ENCODE measurements around the gene HAPLN1. TPM values are rescaled to one million over a fixed set of nuclear protein-coding genes. Genes with fewer than 3 reads are reported as not detected.

The HAPLN1 gene
- total RNA-seq, 1 donor from 2014 or later: 5.7 TPM

DNA sequence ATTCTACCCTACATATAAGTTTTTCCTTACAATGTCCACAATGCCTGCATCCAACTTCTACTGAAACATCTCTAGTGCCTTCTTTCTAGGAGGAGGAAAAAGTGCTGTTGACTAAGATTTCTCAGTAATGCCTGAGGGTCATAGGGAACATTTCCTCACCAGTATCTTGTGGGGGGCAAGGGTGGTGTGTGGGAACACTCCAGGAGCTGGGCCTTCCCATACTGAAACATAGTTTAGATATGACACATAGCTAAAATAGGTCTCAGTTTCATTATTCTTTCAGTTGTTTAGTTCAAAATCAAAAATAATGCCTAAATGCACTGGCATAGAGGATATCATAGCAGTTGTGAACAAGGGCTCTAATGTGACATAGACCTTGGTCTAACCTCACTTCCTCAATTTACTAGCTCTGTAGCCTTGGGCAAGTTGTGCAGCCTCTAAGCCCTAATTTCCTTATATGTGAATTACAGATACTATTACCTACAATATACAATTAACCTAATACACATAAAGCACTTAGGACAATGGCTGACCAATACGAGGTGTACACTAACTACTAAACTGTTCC is 66.1 kb downstream of the HAPLN1 start:
- H3K27ac ChIP-seq: no peak overlapping the region
- H2AFZ ChIP-seq (replicated peaks): no peak overlapping the region
- H3K9me3 Mint-ChIP-seq: no peaks in the 10 kb centered on the region
- H3K4me1 ChIP-seq: no peaks in the 10 kb centered on the region
- no peaks in the 10 kb centered on the region for H3K36me3 ChIP-seq
- H3K4me3 Mint-ChIP-seq: no peak overlapping the region
- no peak for DNase-seq (ENCODE audit: low spot score)
- no peaks in the 10 kb centered on the region for H4K20me1 ChIP-seq (ENCODE audit: low read depth)
- H3K27me3 Mint-ChIP-seq (ENCODE audit: insufficient read depth, low read depth): no peaks in the 10 kb centered on the region
- TF ChIP-seq, protein P1, sequence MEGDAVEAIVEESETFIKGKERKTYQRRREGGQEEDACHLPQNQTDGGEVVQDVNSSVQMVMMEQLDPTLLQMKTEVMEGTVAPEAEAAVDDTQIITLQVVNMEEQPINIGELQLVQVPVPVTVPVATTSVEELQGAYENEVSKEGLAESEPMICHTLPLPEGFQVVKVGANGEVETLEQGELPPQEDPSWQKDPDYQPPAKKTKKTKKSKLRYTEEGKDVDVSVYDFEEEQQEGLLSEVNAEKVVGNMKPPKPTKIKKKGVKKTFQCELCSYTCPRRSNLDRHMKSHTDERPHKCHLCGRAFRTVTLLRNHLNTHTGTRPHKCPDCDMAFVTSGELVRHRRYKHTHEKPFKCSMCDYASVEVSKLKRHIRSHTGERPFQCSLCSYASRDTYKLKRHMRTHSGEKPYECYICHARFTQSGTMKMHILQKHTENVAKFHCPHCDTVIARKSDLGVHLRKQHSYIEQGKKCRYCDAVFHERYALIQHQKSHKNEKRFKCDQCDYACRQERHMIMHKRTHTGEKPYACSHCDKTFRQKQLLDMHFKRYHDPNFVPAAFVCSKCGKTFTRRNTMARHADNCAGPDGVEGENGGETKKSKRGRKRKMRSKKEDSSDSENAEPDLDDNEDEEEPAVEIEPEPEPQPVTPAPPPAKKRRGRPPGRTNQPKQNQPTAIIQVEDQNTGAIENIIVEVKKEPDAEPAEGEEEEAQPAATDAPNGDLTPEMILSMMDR (IDR thresholded peaks at IDR 0.05): no peak
- no peak for TF ChIP-seq EZH2 (IDR thresholded peaks at IDR 0.05)
- TF ChIP-seq EZH2phosphoT487 (IDR thresholded peaks at IDR 0.05): no peak
- no peaks in the 10 kb centered on the region for H3K27me3 ChIP-seq
- H3K36me3 Mint-ChIP-seq: no peaks in the 10 kb centered on the region
- no peaks in the 10 kb centered on the region for H3F3A ChIP-seq (ENCODE audit: low read depth)
- H3K4me3 ChIP-seq: no peak overlapping the region
- H3K4me2 ChIP-seq: no peak overlapping the region
- H3K9me3 ChIP-seq (ENCODE audit: low read depth): no peaks in the 10 kb centered on the region
- H3K79me2 ChIP-seq (ENCODE audit: low read depth): no peaks in the 10 kb centered on the region
- H3K27ac Mint-ChIP-seq: no peak overlapping the region
- H3K9ac ChIP-seq: no peak overlapping the region
- H3K4me1 Mint-ChIP-seq: peaks cover 5% of the 10 kb centered on the region

DNA sequence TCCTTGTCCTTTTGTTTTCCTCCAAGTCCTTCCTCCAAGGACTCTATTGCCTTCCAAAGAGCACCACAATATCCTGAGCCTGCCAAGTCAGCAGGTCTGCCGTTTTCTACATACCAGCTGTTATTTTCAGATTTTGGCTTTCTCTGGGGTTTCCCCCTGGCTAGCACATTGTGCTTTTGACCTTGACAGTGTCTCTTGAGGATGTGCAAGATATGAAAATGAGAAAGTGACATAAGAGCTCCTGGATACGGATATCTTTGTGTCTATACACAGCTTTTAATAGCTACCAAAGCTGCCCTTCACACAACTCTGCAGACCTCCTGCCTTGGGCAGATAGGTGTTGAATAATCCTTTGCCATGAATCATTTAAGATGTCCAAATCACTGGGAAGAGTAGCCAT is 67.0 kb downstream of the HAPLN1 start:
- DNase-seq (ENCODE audit: low spot score): no peak
- TF ChIP-seq EZH2 (IDR thresholded peaks at IDR 0.05): no peak
- TF ChIP-seq, protein P1 (IDR thresholded peaks at IDR 0.05): no peak
- TF ChIP-seq EZH2phosphoT487 (IDR thresholded peaks at IDR 0.05): no peak
- Mint-ChIP-seq H3K4me3 (no peak overlapping the region), H3K27me3 (ENCODE audit: insufficient read depth, low read depth) (no peaks in the 10 kb centered on the region), H3K9me3 (no peaks in the 10 kb centered on the region), H3K36me3 (no peaks in the 10 kb centered on the region), H3K4me1 (peaks cover 5% of the 10 kb centered on the region), H3K27ac (no peak overlapping the region)
- no peak overlapping the region for H2AFZ ChIP-seq (replicated peaks)
- no peaks in the 10 kb centered on the region for H3K79me2 ChIP-seq (ENCODE audit: low read depth)
- no peak overlapping the region for H3K4me2 ChIP-seq
- H3K36me3 ChIP-seq: no peaks in the 10 kb centered on the region
- H3F3A ChIP-seq (ENCODE audit: low read depth): no peaks in the 10 kb centered on the region
- H3K9me3 ChIP-seq (ENCODE audit: low read depth): no peaks in the 10 kb centered on the region
- no peak overlapping the region for H3K27ac ChIP-seq
- no peaks in the 10 kb centered on the region for H3K4me1 ChIP-seq
- H3K4me3 ChIP-seq: no peak overlapping the region
- H3K9ac ChIP-seq: no peak overlapping the region
- H3K27me3 ChIP-seq: no peaks in the 10 kb centered on the region
- H4K20me1 ChIP-seq (ENCODE audit: low read depth): no peaks in the 10 kb centered on the region

DNA sequence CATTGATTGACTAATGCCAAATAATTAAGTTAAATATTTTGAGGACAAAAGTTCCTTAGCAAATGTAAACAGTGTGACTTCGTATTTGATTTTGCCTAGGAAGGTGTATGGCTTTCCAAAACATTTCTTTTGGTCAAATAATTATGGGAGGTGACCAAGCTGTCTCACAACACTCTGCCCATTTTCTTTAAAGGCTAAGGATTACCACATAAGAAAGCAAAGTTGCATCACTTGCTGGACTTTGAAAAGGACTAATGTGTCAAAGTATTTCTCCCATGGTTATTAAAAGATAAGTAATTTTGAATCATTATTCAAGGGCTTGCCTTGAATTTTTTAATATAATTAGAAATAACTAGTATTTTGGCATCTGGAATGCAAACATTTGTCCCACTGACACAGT is 74.7 kb downstream of the HAPLN1 start:
- Histone ChIP-seq H3K9ac (no peak overlapping the region), H3K9me3 (ENCODE audit: low read depth) (no peaks in the 10 kb centered on the region), H3K4me2 (no peak overlapping the region), H3K27ac (no peak overlapping the region), H3K4me1 (no peaks in the 10 kb centered on the region), H4K20me1 (ENCODE audit: low read depth) (no peaks in the 10 kb centered on the region), H3K36me3 (no peaks in the 10 kb centered on the region), H3K27me3 (no peaks in the 10 kb centered on the region), H3F3A (ENCODE audit: low read depth) (no peaks in the 10 kb centered on the region), H3K4me3 (no peak overlapping the region), H2AFZ (replicated peaks) (no peak overlapping the region), H3K79me2 (ENCODE audit: low read depth) (no peaks in the 10 kb centered on the region)
- no peaks in the 10 kb centered on the region for H3K9me3 Mint-ChIP-seq
- no peaks in the 10 kb centered on the region for H3K36me3 Mint-ChIP-seq
- H3K27me3 Mint-ChIP-seq (ENCODE audit: insufficient read depth, low read depth): no peaks in the 10 kb centered on the region
- H3K4me1 Mint-ChIP-seq: peaks cover 11% of the 10 kb centered on the region
- DNase-seq (ENCODE audit: low spot score): no peak
- no peak overlapping the region for H3K27ac Mint-ChIP-seq
- TF ChIP-seq EZH2phosphoT487 (IDR thresholded peaks at IDR 0.05): no peak
- no peak overlapping the region for H3K4me3 Mint-ChIP-seq

DNA sequence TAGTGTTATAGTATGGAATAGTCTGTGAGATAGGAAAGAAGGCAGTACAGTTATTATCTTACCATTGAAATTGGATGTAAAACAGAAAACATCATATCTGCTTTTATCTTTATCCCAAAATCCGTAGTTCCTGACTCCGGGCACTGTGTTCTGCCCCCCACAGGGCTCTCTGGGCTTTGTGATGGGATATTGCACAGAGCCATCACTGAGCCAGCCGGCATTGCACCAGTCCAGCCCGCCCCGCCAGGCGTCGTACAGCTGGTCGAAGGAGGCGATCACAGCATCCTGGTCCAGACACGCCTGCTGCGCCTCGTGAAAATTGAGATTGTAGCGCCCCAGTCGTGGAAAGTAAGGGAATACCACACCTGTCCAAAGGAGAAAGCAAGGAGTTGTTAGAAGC is 76.4 kb downstream of the HAPLN1 start:
- no peak for DNase-seq (ENCODE audit: low spot score)
- Histone ChIP-seq H3K27ac (no peak overlapping the region), H3K4me2 (no peak overlapping the region), H3K4me3 (no peak overlapping the region), H2AFZ (replicated peaks) (no peak overlapping the region), H3K27me3 (no peaks in the 10 kb centered on the region), H3K4me1 (no peaks in the 10 kb centered on the region), H3K9me3 (ENCODE audit: low read depth) (no peaks in the 10 kb centered on the region), H4K20me1 (ENCODE audit: low read depth) (no peaks in the 10 kb centered on the region), H3K36me3 (no peaks in the 10 kb centered on the region), H3K79me2 (ENCODE audit: low read depth) (no peaks in the 10 kb centered on the region), H3F3A (ENCODE audit: low read depth) (no peaks in the 10 kb centered on the region), H3K9ac (no peak overlapping the region)
- no peak for TF ChIP-seq EZH2 (IDR thresholded peaks at IDR 0.05)
- TF ChIP-seq, protein P1 (IDR thresholded peaks at IDR 0.05): no peak
- no peak for TF ChIP-seq EZH2phosphoT487 (IDR thresholded peaks at IDR 0.05)
- no peaks in the 10 kb centered on the region for H3K36me3 Mint-ChIP-seq
- no peak overlapping the region for H3K27ac Mint-ChIP-seq
- H3K4me3 Mint-ChIP-seq: no peak overlapping the region
- H3K9me3 Mint-ChIP-seq: no peaks in the 10 kb centered on the region
- peaks cover 14% of the 10 kb centered on the region for H3K4me1 Mint-ChIP-seq
- H3K27me3 Mint-ChIP-seq (ENCODE audit: insufficient read depth, low read depth): no peaks in the 10 kb centered on the region

All from neural progenitor cell (in vitro differentiated cells).